HFFc6 (cell line): ENCODE results near the gene SPSB2. TPM values are rescaled to one million over a fixed set of nuclear protein-coding genes. Genes with fewer than 3 reads are reported as not detected.

ENCODE experiments used
- DNase-seq: peaks from one replicate; pipeline ENCODE4 v3.0.0-alpha.2; 2018
- H3K27ac Mint-ChIP-seq: 2 replicates; pipeline ENCODE4 v1.8.0; 2020; ENCODE audit warnings: mild to moderate bottlenecking, mixed read lengths
- H3K27me3 Mint-ChIP-seq: 2 replicates; pipeline ENCODE4 v1.8.0; 2021; ENCODE audit warnings: mild to moderate bottlenecking, moderate library complexity, mixed read lengths; ENCODE audit not compliant: insufficient read depth
- H3K36me3 Mint-ChIP-seq: 2 replicates; pipeline ENCODE4 v1.8.0; 2021; ENCODE audit warnings: low read depth, mixed read lengths
- H3K4me1 Mint-ChIP-seq: 2 replicates; pipeline ENCODE4 v1.8.0; 2020; ENCODE audit warnings: low read depth, mixed read lengths
- H3K4me3 Mint-ChIP-seq: 2 replicates; pipeline ENCODE4 v1.8.0; 2020; ENCODE audit warnings: mild to moderate bottlenecking, moderate library complexity, mixed read lengths
- H3K9me3 Mint-ChIP-seq: 2 replicates; pipeline ENCODE4 v1.8.0; 2020; ENCODE audit warnings: mild to moderate bottlenecking, mixed read lengths
- CTCF ChIP-seq: fragments of 200-600 bp; sonication (generic); IDR thresholded peaks from 2 replicates; pipeline ENCODE4 v1.5.0; 2021; ENCODE audit warnings: antibody characterized with exemption, mild to moderate bottlenecking
- total RNA-seq, 6 experiments: library from RNA; stranded (reverse); fragmentation: NEBNext Ultra II Directional; extraction: Animal tissue kit (Norgen Biotek cat#: 25700); gene quantifications; 2 replicates in 1 of 6; 3 replicates in 5 of 6; pipeline ENCODE4 v1.2.3, GENCODE V29; 2021

Gene SPSB2
- total RNA-seq, 6 experiments from 2014 or later = 12.1 to 13.9 (median 13.0) TPM

- H3K36me3 Mint-ChIP-seq = peaks cover 17% of the 10 kb centered on the region
- no peak within 1 kb of the TSS for H3K4me3 Mint-ChIP-seq
- no peak within 1 kb of the TSS for H3K27ac Mint-ChIP-seq
- no peak for DNase-seq
- no peaks in the 10 kb centered on the region for H3K9me3 Mint-ChIP-seq
- H3K27me3 Mint-ChIP-seq = peaks cover 3% of the 10 kb centered on the region; the same call in 1 of the 2 replicates
- no peak for TF ChIP-seq CTCF
- no peaks in the 10 kb centered on the region for H3K4me1 Mint-ChIP-seq
These were observed 32.2 kb downstream of the SPSB2 start, which contains the start of gene GNB3 for GRCh38 chr12:6840761-6841515. TSS of gene GNB3 (plus strand) at chr12:6840925. CDS start at chr12:6841288, 363 bp downstream.

- no peaks in the 10 kb centered on the region for H3K9me3 Mint-ChIP-seq
- H3K4me3 Mint-ChIP-seq = no peak overlapping the region
- no peak for TF ChIP-seq CTCF
- no peak overlapping the region for H3K27ac Mint-ChIP-seq
- H3K27me3 Mint-ChIP-seq = peaks cover 3% of the 10 kb centered on the region; the same call in 1 of the 2 replicates
- DNase-seq = no peak
- H3K4me1 Mint-ChIP-seq = no peaks in the 10 kb centered on the region
- H3K36me3 Mint-ChIP-seq = peaks cover 17% of the 10 kb centered on the region
These were observed 32.8 kb downstream of the SPSB2 start for GRCh38 chr12:6840330-6840729.

DNA sequence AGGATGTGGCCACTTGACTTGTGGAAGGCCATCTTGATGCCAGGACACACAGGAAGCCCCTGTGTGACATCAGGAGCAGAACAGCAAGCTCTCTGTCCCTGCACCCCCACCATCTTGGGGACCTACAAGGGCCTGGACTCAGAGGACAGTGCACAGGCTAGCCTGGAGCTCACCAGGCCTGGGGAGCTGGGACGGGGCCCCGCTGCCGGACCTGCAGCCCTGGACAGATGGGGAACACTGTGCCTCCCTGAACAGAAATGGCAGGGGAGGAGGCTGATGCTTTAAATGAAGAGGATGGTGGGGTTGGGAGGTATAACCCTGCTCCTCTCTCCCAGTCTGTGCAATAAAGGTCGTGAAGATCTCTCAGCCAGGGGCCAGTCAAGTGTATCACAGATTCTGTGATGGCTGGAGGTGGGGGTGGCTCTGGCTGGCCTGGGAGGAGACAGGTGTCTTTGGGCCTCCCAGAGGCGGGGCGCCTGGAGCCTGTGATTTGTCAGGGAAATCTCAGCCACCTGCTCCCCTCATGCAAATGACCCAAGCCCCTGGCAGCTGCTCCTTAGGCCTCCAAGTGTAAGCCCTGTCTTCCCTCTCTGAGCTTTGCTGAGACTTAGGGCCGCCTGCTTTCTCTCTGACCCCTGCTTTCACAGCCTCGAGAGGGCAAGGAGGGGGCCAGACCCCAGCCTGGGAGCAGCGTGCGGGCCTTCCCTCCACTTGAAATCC lies 33.5 kb downstream of the SPSB2 start:
- Mint-ChIP-seq H3K27ac (no peak overlapping the region), H3K4me1 (no peaks in the 10 kb centered on the region), H3K4me3 (no peak overlapping the region), H3K36me3 (peaks cover 17% of the 10 kb centered on the region; the same call in 1 of the 2 replicates), H3K27me3 (peaks cover 3% of the 10 kb centered on the region; the same call in 1 of the 2 replicates), H3K9me3 (no peaks in the 10 kb centered on the region)
- DNase-seq = no peak
- no peak for TF ChIP-seq CTCF

DNA sequence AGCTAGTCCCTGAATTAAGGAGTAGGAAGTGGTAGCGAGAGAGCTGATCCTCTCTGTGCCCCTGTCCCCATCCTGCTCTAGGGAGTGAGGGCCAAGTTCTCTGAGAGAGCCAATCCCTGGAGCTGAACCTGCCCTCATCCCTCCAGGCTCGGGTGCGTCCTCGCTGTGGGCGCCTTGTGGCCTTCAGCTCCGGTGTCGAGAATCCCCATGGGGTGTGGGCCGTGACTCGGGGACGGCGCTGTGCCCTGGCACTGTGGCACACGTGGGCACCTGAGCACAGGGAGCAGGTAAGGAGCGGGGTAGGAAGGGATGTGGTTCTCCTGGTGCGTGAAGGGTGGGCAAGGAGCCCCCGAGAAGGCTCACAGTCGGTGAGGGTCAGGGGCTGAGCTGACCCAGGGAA lies 34.2 kb downstream of the SPSB2 start:
- H3K9me3 Mint-ChIP-seq = no peaks in the 10 kb centered on the region
- peaks cover 20% of the 10 kb centered on the region; the same call in 1 of the 2 replicates for H3K36me3 Mint-ChIP-seq
- no peak for TF ChIP-seq CTCF
- no peak overlapping the region for H3K27ac Mint-ChIP-seq
- no peak for DNase-seq
- 0 out of 2 replicates have a peak, but pooled peaks cover 3% of the 10 kb centered on the region for H3K27me3 Mint-ChIP-seq
- no peak overlapping the region for H3K4me3 Mint-ChIP-seq
- H3K4me1 Mint-ChIP-seq = no peaks in the 10 kb centered on the region

GRCh38 chr12:6837370-6838060 lies 35.6 kb downstream of the SPSB2 start:
- TF ChIP-seq CTCF = no peak
- no peaks in the 10 kb centered on the region for H3K9me3 Mint-ChIP-seq
- peaks cover 23% of the 10 kb centered on the region; the same call in 1 of the 2 replicates for H3K36me3 Mint-ChIP-seq
- peaks cover 8% of the 10 kb centered on the region for H3K4me1 Mint-ChIP-seq
- no peak for DNase-seq
- 0 out of 2 replicates have a peak, but pooled peaks cover 3% of the 10 kb centered on the region for H3K27me3 Mint-ChIP-seq
- no peak overlapping the region for H3K27ac Mint-ChIP-seq
- H3K4me3 Mint-ChIP-seq = no peak overlapping the region
